AG10803 (cell line): ENCODE results near the gene SLC35F3.

Source experiments
- DNase-seq: peaks from one replicate; pipeline ENCODE4 v3.0.0; 2010; ENCODE audit warnings: low read depth
- H3K4me3 ChIP-seq: 2 replicates; pipeline ENCODE4 v1.5.1; 2011; ENCODE audit warnings: mild to moderate bottlenecking, low read length, control low read depth
- CTCF ChIP-seq: conservative IDR thresholded peaks from 2 replicates; pipeline ENCODE4 v1.5.1; 2011; ENCODE audit warnings: mild to moderate bottlenecking, low read length, control low read depth, inconsistent platforms

Gene SLC35F3

DNA sequence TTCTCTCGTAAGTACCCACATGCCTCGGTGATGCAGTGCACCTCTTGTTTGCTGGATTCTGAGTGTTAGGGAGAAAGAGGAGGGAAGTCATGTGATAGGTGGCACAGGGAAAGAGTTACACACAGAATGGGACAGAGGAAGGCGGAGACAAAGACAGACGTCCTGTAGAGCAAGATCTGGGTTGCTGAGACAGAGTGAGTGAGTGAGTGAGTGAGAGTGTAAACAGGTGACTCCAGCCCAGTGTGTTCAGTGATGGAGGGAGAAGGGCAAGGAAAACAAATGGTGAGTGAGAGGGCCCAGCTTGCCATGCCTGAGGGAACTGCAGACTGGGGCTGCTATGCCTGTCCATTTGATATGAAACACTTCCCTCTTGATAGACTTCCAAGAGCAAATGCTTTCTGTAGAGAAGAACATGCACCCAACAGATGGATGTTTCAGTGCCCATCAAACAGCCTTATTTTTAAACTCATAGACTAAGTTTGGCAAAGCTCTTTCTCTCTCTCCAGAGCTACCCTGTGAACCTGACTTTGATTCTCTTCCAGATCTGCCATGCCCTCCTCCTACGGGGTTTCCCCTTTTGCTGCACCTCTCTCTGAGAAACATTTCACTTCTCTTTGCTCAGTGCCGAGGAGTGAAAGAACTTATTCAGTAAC is 258.9 kb downstream of the SLC35F3 start:
- no peak for TF ChIP-seq CTCF
- H3K4me3 ChIP-seq: no peak overlapping the region
- no peak for DNase-seq

GRCh38 chr1:234164098-234164709 is 259.7 kb downstream of the SLC35F3 start:
- no peak for TF ChIP-seq CTCF
- H3K4me3 ChIP-seq: no peak overlapping the region
- DNase-seq: no peak

- no peak for TF ChIP-seq CTCF
- DNase-seq: no peak
- no peak overlapping the region for H3K4me3 ChIP-seq
These were observed 263.7 kb downstream of the SLC35F3 start for GRCh38 chr1:234168061-234168724.

DNA sequence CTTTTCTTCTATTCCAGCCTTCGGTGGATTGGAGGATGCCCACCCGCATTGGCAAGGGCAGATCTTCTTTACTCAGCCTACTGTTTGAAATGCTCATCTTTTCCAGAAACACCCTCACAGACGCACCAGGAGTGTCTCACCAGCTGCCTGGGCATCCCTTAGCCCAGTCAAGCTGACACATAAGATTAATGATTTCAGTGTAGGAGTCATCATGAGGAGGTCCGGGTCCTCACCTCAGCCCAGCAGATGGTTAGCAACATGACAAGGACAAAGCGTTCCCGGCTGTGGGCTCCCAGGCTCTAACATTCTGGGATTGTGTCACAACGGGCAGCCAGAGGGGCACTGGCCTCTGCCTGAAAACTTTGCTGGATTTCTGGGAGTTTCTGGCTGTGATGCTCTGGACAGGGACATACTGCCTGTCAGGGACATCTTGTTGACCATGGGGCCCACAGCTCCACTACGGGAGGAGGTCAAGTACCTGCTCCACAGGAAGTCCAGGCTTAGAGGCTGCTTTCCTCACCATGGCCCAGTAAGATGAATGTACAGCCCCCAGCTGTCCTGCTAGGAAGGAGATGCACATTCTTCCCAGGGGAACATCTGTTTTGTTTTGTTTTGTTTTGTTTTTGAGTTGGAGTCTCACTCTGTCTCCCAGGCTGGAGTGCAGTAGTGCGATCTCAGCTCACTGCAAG is 264.8 kb downstream of the SLC35F3 start:
- no peak overlapping the region for H3K4me3 ChIP-seq
- no peak for TF ChIP-seq CTCF
- DNase-seq: no peak

- no peak for TF ChIP-seq CTCF
- no peak for DNase-seq
- no peak overlapping the region for H3K4me3 ChIP-seq
These were observed 265.6 kb downstream of the SLC35F3 start for GRCh38 chr1:234170067-234170466.

DNA sequence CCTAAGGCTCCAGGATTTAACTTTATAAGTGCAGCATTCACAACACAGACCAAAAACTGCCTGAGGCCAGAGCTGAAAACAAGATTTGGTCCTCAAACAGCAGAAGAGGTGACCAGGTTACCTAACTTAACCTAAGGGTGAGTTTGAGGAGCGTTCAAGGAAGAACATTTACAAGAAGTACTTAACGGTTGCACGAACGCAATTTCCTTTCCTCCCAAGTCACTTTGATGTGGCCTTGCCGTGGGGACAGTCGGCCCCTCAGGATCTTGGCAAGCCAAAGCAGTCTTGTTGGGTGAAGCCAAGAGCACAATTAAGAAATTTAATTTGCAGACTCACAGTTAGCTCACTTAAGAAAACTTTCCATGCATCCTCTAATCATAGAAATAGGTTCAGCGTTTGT is 266.1 kb downstream of the SLC35F3 start:
- no peak for DNase-seq
- TF ChIP-seq CTCF: no peak
- H3K4me3 ChIP-seq: no peak overlapping the region

GRCh38 chr1:234173968-234174367 is 269.5 kb downstream of the SLC35F3 start:
- TF ChIP-seq CTCF: no peak
- no peak overlapping the region for H3K4me3 ChIP-seq
- no peak for DNase-seq
